GM18858 (cell line): Measurements from ENCODE around the gene PLXNB2.

Experiments used
- ATAC-seq: cut with Tn5 transposase; IDR thresholded peaks from one replicate; pipeline ENCODE4 v1.9.1; 2021; ENCODE audit not compliant: unreplicated experiment

Gene PLXNB2

DNA sequence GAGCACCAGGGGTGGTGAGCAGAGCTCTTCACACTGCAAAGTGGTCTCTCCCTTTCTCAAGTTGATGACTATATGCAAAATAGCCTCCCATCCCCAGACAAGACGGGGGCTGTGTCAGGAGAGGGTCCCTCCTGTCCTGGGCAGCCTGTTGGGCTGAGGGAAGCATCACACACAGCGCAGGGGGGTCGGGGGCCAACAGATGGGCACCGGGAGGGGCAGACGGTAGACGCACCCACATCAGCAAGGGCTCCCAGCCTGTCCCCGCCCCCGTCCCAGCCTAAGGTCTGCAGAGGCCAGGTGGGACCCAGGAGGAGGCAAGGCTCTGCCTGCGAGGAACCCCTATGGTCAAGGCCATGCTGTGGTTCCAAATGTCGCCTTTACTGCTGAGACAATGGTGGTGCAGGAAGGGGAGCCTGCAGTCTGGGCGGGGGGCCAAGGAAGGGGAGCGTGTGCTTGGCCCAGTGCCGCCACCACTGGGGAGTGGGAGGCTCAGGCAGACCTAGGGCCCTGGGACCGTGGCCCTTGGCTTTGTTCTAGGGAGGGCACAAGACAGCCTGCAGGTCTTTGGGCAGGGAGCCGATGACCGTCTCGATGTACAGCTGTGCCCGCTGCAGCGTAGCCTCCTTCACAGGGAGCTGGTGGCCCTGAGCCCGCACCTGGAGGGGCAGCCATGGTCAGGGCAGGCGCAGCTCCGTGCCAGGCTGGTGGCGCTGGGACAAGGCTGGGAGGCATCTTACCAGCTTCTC lies 4.3 kb upstream of the PLXNB2 start:
- ATAC-seq: no peak

DNA sequence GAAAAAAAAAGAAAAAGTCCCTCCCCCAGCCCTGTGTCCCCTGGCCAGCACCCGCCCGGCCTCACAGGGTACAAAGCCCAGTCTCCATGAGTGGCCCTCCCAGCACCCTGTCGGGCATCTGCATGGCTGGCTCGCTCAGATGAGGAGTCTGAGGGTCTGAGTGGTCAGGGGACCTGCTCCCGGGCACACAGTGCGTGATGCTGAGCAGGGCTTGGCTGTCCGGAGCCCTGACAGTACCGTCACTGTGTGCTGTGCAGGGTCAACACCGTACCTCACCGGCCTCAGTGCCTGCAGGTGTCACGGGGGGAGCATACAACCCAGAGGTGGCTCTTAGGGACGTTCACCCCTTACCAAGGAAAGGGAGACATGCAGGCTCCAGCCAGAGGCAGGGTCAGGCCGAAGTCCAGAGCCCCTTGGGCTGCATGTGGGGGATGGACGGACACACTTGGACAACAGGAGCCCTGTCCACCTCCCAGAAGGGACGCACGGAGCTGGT lies 3.6 kb upstream of the PLXNB2 start:
- no peak for ATAC-seq

DNA sequence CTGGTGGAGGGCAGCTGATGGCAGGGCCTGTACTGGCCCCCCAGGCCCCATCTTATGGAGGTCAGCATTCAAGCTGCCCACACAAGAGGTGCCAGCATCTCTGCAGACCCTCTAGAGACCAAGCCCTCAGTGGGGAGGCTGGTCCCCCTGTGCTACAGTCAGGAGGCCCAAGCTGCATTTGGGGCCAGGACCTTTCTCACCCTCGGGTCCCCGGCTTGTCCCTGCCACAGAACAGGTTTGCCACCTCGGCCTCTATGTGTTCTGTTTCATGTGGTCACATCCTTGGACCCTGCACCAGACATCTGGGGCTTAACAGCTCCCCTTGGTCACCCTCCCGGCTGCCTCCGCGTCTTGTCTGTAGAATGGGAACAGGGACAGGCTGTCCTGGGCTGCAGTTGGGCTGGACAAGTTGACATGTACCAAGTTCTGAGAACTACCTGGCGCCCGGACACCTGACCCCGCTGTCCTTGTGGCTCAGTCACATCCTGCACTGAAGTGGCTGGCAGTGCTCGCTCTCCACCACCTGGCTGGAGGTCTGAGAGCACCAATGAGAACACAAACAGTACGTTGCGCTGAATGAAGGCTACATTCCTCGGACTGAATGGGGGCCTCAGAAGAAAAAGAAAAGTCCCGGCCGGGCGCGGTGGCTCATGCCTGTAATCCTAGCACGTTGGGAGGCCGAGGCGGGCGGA lies 2.7 kb upstream of the PLXNB2 start:
- no peak for ATAC-seq

DNA sequence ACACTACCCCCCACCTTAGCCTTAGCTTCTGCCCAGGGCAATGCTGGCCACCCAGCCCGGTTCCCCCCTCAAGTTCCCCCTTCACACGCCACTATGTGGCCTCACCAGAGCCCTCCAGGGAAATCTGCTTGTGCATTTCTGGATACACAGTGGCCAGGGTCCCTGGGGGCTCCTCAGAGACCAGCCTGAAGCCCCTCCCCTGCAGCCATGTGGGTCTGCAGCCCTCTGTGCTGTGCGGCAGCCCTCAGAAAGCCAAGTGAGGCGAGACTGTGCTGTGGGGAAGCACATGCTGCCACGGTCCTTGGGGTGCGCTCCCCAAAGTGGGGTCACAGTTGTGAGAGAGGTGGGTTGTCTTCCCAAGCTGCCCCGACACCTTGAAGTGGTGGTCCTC lies 2.1 kb upstream of the PLXNB2 start:
- no peak for ATAC-seq

DNA sequence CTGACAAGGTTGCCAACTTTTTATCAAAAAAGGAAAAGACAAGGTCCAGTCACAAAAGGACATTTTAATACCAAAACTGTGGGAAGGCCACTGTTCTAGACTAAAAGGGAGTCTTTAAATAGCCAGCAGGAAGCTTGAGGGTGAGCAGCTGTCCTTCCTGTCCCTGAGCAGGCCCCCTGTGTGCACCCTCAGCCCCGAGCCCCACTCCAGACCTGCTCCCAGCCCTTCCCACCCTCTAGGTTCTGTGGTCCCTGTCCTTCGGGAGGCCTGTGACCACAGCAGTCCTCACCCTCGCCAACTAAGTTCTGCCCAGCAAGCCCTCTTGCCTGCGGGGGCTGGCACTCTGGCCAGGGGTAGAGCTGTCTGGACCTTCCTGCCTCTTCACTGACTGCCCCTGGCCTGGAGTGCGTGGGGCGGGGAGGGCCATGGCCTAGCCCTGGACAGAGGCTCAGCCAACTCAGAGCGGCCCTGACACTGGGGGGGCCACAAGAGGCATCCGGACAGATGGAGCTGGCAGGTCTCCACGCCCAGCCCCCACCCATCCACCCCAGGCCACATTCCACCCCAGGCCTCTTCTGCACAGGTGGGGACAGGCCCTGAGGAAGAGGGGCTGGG lies 1.6 kb upstream of the PLXNB2 start:
- no peak for ATAC-seq

DNA sequence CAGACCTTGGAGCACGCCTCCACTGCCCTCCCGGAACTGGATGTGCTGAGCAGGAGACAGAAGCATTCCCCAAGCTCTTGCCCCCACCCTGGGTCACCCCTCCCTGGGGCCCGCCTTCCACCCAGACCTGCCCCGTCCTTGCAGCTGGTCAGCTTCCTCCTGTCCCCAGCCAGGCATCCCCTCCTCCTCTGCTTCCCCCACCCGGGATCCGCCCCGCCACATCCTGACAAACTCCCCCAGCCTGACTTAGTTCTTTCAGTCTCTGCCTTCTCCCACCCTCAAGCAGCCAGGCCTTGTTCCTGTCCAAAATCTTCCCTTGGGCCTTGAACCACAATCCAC lies 1.1 kb upstream of the PLXNB2 start:
- ATAC-seq: no peak

DNA sequence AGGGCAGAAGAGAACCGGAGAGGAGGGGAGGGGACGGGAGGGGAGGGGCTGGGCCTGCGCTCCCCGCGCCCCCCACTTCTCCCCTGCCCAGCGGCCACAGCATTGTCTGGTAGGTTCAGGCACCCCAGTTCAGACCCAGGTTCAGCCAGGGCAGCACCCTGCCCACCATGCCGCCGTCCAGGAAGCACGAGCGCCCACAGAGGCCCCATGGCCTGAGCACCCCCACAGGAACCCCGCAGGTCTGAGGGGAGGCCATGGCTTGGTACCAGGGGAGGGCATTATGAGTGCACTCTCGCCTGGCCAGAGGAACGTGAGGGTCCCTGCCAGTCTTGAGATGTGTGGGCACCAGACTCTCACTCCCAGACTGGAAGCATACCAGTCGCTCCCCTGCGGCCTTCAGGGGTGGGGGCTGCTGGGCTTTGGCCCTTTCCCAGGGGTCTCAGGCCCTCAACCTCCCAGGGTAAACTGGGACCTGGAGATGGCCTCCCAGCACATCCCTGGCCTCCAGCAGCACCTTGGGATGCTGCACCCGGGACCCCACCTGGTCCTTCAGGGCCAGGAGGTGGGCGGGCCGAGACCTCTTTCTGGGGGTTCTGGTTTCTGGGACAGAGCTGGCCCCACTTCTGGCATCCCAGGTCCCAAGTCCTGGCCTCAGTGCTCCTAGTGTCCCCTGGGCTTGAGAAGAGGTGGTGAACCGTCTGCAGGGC lies 597 bp upstream of the PLXNB2 start:
- ATAC-seq: no peak

DNA sequence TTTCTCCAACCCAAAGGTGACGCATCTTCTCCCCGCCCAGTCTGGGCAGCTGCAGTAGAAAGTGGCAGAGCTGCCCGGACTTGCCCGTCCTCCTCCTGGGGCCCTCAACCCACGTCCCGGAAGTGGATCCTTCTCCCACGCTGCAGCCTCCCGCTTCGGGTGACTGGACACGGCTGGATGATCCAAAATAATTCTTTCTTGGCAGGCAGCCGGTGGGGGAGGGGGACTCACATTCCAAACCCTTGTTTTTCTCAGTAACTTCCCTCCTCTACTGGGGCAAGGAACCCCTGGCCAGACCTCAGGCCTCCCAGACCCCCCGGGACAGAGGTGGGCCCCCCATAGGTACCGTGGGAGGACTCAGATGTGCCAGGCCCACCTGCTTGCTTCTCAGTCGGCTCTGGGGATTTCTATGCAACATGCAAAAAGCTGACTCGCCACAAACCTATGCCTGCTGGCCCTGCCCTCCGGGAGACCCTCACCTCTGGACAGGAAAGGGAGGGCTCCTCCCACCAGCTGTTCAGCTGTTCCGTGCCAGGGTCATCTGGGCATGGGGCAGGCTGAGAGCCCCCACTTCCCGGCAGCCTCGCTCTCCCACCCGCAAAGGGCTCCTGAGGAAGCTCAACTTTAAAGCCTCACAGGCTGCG lies 1.4 kb downstream of the PLXNB2 start:
- no peak for ATAC-seq

DNA sequence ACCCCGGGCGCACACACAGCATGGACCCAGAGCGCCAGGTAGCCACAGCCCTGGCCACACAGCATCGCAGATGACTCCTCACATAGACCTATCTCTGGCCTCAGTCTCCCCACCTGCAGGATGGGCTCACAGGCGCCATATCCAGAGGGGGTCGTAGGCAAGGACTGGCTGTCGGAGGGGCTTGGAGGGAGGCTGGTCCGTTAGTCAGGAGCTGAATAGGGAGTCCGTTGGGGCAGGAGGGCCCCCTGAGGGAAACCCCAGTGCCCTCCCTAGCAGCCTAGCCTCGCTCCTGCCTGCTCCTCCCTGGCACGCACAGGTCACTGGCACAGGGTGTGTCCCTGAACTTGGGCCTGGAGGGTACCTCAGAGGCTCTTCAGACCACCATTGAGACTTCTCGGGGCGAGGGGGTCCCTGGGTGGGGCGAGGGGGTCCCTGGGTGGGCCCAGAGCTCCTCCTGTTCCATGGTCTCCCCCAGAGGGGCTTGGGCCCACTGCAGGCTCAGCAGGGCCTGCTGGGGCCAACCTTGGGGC lies 2.0 kb downstream of the PLXNB2 start:
- no peak for ATAC-seq

DNA sequence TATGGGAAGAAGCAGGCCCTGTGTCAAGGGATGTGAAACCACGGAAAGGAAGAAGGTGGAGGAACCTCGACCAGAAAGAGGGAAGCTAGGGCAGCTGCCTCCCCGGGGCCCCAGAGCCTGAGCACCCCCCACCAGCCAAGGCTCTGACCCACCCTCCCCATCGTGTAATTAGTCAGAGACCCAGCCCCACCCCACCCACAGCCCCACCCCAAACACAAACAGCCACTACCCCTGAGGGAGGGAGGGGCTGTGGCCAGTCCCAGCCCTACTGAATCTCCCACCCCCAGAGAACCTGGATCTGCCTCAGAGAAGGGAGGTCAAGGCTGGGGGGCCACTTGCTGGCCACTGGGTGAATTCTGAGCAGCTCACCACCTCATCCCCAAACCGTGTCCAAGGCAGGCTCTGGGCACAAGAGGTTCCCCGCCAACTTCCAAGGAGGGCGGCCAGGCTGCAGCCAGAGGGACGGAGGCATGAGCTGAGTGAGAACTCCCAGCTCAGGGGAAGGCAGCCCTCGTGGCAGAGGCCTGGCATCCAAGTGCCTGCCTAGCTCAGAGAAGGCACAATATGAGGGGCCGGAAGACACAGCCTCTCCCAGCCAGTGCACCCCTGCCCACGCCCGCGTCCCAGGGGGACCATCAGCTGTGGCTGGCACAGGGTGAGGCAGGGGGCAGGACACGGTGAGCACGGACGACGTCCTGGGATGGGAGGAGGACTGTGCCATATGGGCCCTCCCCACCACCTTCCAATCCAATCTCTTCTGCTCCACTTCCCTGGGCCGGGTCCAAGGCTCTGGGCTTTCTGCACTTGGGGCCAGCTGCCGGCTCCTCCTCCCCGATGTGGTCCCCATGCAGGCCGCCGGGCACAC lies 2.7 kb downstream of the PLXNB2 start:
- no peak for ATAC-seq

DNA sequence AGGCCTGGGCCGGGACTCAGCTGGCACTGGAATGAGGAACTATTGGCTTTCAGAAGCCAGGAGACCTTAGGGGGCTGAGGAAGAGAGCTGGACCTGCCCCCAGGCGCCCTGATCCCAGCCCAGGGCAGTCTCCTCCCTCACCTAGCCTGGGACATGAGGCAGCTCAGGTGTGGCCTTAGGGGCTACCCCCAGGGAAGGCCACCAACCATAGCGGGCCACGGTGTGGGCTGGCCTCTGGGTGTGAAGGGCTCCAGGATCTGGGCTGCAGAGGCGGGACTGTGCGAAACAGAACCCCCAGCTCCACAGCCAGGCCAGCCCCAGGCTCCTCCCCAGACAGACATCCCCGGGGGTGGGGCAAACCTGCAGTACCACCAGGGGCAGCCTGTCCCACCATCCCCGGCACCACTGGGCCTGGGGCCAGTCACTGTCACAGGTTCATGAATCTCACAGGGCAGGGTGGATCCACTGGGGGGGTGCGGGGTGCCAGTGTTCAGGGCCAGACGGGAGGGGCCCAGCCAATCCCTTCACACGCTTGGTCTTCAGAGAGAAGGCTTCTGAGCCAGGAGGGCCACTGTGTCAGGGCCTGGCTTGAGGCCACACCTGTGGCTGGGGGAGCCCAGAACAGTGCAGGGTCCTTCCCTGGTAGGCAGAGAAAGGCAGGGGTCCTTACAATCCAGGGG lies 3.5 kb downstream of the PLXNB2 start:
- no peak for ATAC-seq

DNA sequence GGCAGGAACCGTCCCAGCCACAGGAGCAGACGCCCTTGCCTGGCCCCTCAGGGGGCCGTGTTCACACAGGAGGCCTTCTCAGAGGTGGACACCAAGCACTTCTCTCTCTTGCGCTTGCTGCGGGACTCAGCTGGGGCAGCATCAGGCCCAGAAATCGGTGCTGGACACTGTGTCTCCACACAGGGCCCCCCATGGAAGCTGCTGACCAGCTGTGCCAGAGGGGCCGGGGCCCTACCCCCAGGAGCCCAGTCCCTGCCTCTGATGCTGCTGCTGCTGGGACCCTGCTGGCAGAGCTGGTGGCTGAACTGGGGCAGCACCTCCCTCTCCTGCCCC lies 4.0 kb downstream of the PLXNB2 start:
- ATAC-seq: no peak

DNA sequence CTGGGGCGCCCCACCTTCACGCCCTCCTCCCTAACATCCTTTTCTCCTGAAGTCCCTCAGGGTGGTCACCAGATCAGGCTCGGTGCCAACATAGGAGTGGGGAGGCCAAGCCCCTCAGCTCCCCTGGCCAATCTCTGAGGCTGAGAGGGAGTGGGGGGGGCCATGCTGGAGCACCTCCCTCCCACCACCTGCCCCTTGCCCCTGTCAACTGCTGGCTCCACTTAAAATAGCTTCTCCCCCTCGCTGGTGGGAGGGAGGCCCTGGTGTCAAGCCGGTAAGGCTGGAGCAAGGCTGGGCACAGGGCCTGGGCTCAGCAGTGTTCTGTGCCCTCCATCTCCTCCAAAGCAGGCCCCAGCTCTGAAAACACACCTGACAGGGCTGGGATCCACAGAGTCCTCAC lies 4.9 kb downstream of the PLXNB2 start:
- no peak for ATAC-seq

DNA sequence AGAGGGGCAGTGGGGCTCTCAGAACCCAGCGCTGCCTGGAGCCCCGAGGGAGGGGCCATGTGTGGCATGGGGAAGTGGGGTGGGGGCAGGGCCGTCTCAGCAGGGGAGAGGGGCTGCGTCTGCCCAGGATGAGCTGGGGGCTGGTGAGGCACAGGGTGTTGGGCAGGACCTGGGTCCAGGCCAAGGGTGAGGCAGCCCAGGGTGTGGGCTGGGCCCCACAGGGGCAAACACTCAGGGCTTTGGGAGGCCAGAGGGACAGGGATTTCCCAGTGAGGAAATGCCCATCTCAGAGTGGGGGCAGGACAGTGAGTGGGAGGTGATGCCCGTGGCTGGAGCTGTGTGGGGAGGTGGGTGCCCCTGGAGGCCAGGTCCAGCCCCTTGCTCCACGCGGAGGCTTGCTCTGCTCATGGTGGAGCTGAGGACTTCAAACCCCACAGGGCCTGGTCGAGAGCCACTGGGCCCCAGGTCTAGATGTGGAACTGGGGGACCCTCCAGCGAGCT lies 5.4 kb downstream of the PLXNB2 start:
- no peak for ATAC-seq

DNA sequence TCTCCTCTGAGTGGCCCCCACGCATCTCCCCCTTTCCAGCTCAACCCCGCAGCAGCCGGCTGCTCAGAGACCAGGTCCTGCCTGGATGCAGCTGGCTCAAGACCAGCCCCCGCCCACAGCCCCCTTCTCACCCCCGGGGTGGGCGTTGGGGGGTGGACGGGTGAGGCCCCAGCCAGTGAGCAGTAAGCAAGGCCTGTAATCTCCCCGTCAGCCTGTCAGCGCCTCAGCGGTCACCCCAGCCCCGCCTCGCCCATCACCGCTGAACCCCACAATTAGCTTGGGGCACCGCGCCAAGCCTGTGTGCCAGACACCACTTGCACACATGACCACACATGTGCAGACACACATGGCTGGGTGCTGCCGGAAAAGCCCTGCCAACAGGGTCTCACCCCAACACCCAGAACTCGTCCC lies 5.9 kb downstream of the PLXNB2 start:
- no peak for ATAC-seq

DNA sequence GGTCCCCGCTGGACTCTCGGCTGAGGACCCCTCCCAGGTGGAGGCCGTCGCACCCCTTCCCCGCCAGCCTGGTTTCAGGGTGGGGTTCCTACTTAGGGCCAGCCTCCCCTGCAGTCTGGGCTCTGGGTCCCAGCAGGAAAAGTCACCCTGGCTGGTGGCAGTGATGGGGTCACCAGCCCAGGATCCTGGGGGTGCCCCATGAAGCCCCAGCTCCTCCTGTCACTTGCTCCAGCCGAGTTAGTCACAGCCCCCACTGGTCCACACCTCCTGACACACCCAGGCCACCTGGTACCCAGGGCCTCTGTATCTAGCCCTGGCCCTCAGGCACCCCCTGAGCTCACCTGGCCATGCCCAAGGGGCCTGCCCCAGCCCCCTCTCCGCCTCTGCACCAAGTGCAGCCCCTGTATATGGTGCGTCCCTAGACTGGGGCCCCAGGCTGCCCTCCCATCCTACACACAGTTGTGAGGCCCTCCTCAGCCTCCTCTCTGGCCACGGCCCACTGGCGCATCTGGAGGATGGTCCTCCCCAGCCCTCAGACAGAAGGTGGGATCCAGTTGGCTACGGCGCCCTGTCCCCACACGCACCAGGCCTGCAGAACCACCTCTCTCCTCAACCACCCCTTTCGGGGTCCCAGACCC lies 6.7 kb downstream of the PLXNB2 start:
- no peak for ATAC-seq

DNA sequence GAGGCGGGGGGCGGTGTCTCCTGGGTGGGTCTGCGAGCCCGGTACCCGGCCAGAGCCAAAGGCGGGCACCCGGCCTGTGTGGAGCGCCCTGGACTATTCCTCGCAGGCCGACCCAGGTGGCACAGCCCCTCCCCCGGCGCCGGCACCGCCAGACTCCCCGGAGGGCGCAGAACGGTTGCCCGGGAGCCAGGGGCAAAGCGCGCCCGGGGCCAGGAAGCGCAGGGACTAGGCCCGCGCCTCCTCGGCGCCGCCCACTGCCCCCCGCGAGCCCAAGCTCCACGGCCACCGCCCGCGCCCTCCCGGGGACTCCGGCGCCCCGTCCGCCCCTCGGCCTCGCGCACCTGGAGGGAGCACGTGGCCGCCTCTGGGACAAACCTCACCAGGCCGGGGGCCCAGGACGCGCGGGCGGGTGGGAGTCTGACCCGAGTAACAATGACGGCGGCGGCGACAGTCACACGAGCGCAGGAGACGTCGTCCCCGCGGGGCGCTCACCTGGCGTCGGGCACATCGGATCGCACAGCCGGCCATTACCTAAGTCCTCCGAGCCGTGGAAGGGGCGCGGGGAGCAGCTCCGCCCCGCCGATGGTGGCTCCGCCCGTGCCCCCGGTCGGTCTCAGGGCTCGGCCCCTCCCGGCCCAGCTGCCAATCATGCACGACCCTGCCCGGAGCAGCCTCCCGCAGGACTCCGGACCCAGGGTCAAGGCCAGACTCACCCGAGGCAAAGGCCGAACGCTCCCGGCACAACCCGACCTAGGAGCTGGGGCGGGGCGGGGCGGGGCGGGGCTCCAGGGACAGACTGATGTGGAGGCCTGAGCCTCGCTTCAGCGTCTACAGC lies 7.4 kb downstream of the PLXNB2 start:
- ATAC-seq: no peak
